ENCODE data around the gene EDN3.

EDN3 gene

DNA sequence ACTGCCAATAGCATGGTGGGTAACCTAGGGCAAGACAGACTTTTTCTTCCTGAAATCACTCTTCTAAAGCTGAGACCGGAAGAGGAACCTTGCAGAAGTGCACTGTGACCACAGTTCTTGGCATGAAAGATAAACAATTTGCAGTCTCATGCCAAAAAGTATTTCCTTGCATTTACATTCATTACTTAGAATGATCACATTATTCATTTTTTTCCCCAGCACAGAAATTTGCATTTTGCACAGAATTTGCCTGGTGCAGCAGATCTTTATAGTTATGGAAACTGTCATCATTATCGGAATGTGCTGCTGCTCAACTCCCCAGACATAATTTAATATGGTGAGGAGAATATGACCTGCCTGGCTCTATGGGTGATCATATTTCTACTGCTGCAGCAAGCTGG, 42.2 kb upstream of the EDN3 start:
- H3K27me3 ChIP-seq (ENCODE audit: low read depth, low read length): peaks cover 81% of the 10 kb centered on the region
- H3K4me2 ChIP-seq (ENCODE audit: low read length): no peak overlapping the region

GRCh38 chr20:59259946-59260345, 40.5 kb upstream of the EDN3 start:
- no peak overlapping the region for H3K4me3 ChIP-seq (ENCODE audit: low read length)
- TF ChIP-seq CTCF (IDR thresholded peaks at IDR 0.05; ENCODE audit: low read depth, low read length) (no peak), EZH2phosphoT487 (IDR thresholded peaks at IDR 0.05; ENCODE audit: low read depth) (no peak)
- H4K20me1 ChIP-seq (ENCODE audit: insufficient read depth, low read length): no peaks in the 10 kb centered on the region
- no peaks in the 10 kb centered on the region for H3K9me3 ChIP-seq (ENCODE audit: insufficient read depth, low read length)
- no peak overlapping the region for H2AFZ ChIP-seq (ENCODE audit: low read depth, low read length)
- H3K27me3 ChIP-seq (ENCODE audit: low read depth, low read length): peaks cover 82% of the 10 kb centered on the region
- H3K4me2 ChIP-seq (ENCODE audit: low read length): no peak overlapping the region
- H3K79me2 ChIP-seq (ENCODE audit: low read length): no peaks in the 10 kb centered on the region
- H3K9ac ChIP-seq (ENCODE audit: low read length): no peak overlapping the region
- H3K36me3 ChIP-seq (replicated peaks; ENCODE audit: low read depth, low read length): no peaks in the 10 kb centered on the region
- H3K4me1 ChIP-seq (ENCODE audit: low read length): no peaks in the 10 kb centered on the region
- no peak overlapping the region for H3K27ac ChIP-seq (ENCODE audit: low read length)

More for the DNA sequence above, 42.2 kb upstream of the EDN3 start:
- H2AFZ ChIP-seq (ENCODE audit: low read depth, low read length): no peak overlapping the region
- no peaks in the 10 kb centered on the region for H3K36me3 ChIP-seq (replicated peaks; ENCODE audit: low read depth, low read length)
- H3K27ac ChIP-seq (ENCODE audit: low read length): no peak overlapping the region
- H3K9ac ChIP-seq (ENCODE audit: low read length): no peak overlapping the region
- H3K9me3 ChIP-seq (ENCODE audit: insufficient read depth, low read length): no peaks in the 10 kb centered on the region
- TF ChIP-seq CTCF (IDR thresholded peaks at IDR 0.05; ENCODE audit: low read depth, low read length) (no peak), EZH2phosphoT487 (IDR thresholded peaks at IDR 0.05; ENCODE audit: low read depth) (no peak)
- H4K20me1 ChIP-seq (ENCODE audit: insufficient read depth, low read length): no peaks in the 10 kb centered on the region
- H3K4me3 ChIP-seq (ENCODE audit: low read length): no peak overlapping the region
- no peaks in the 10 kb centered on the region for H3K4me1 ChIP-seq (ENCODE audit: low read length)
- H3K79me2 ChIP-seq (ENCODE audit: low read length): no peaks in the 10 kb centered on the region

GRCh38 chr20:59265298-59265697, 35.1 kb upstream of the EDN3 start:
- Histone ChIP-seq H3K4me1 (ENCODE audit: low read length) (peaks cover 6% of the 10 kb centered on the region; the same call in 1 of the 2 replicates), H3K4me3 (ENCODE audit: low read length) (no peak overlapping the region), H3K27ac (ENCODE audit: low read length) (no peak overlapping the region), H3K36me3 (replicated peaks; ENCODE audit: low read depth, low read length) (no peaks in the 10 kb centered on the region), H3K9me3 (ENCODE audit: insufficient read depth, low read length) (no peaks in the 10 kb centered on the region), H4K20me1 (ENCODE audit: insufficient read depth, low read length) (no peaks in the 10 kb centered on the region), H3K79me2 (ENCODE audit: low read length) (no peaks in the 10 kb centered on the region), H3K4me2 (ENCODE audit: low read length) (no peak overlapping the region), H3K27me3 (ENCODE audit: low read depth, low read length) (peaks cover 83% of the 10 kb centered on the region), H2AFZ (ENCODE audit: low read depth, low read length) (no peak overlapping the region), H3K9ac (ENCODE audit: low read length) (no peak overlapping the region)
- no peak for TF ChIP-seq EZH2phosphoT487 (IDR thresholded peaks at IDR 0.05; ENCODE audit: low read depth)
- no peak for TF ChIP-seq CTCF (IDR thresholded peaks at IDR 0.05; ENCODE audit: low read depth, low read length)

DNA sequence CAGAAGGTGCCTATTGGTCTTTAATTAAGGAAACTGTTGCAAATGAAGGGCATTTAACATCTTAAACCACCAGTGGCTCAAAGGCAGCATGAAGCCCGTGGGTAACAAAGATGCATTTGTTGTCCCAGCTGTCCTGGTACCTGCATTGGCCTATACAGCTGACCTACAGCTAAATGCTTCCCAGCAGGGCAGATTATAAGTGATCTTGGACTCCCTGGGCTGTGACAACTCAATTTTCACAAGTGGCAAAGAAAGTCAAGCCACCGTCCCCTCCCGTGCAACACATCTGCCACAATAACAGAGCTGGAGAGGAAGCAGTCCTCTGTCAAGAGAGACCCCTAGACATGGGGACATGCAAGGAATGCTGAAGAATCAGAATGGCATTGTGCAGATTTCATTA, 31.5 kb upstream of the EDN3 start:
- no peak overlapping the region for H3K27ac ChIP-seq (ENCODE audit: low read length)
- no peak overlapping the region for H3K9ac ChIP-seq (ENCODE audit: low read length)
- H3K4me1 ChIP-seq (ENCODE audit: low read length): peaks cover 6% of the 10 kb centered on the region; the same call in 1 of the 2 replicates
- H3K79me2 ChIP-seq (ENCODE audit: low read length): no peaks in the 10 kb centered on the region
- H4K20me1 ChIP-seq (ENCODE audit: insufficient read depth, low read length): no peaks in the 10 kb centered on the region
- peaks cover 90% of the 10 kb centered on the region for H3K27me3 ChIP-seq (ENCODE audit: low read depth, low read length)
- TF ChIP-seq EZH2phosphoT487 (IDR thresholded peaks at IDR 0.05; ENCODE audit: low read depth): no peak
- TF ChIP-seq CTCF (IDR thresholded peaks at IDR 0.05; ENCODE audit: low read depth, low read length): no peak
- H3K4me2 ChIP-seq (ENCODE audit: low read length): no peak overlapping the region
- H2AFZ ChIP-seq (ENCODE audit: low read depth, low read length): no peak overlapping the region
- no peaks in the 10 kb centered on the region for H3K36me3 ChIP-seq (replicated peaks; ENCODE audit: low read depth, low read length)
- no peaks in the 10 kb centered on the region for H3K9me3 ChIP-seq (ENCODE audit: insufficient read depth, low read length)
- H3K4me3 ChIP-seq (ENCODE audit: low read length): no peak overlapping the region

All from OCI-LY3 (cell line).